Activated CD4-positive, CD25-positive, alpha-beta regulatory T cell treated with anti-CD3 and anti-CD28 coated beads, Interleukin-2, amount 50 U/mL, for 72 hours (primary cell): ENCODE results near the gene RABGAP1.

Experiments
- DNase-seq: peaks from one replicate; pipeline ENCODE4 v3.0.0; 2021

RABGAP1 gene

GRCh38 chr9:123016631-123017030, 75.8 kb downstream of the RABGAP1 start:
- no peak for DNase-seq

- DNase-seq: no peak
Measured at GRCh38 chr9:123020796-123021195, 80.0 kb downstream of the RABGAP1 start.

GRCh38 chr9:123026425-123026824, 85.6 kb downstream of the RABGAP1 start:
- no peak for DNase-seq

- DNase-seq: no peak
Measured at GRCh38 chr9:123027517-123027916, 86.7 kb downstream of the RABGAP1 start.

- no peak for DNase-seq
Measured at GRCh38 chr9:123028136-123028535, 87.3 kb downstream of the RABGAP1 start.

GRCh38 chr9:123028973-123029372, 88.2 kb downstream of the RABGAP1 start:
- DNase-seq: no peak

- no peak for DNase-seq
Measured at GRCh38 chr9:123031963-123032362, 91.1 kb downstream of the RABGAP1 start.

GRCh38 chr9:123033352-123033751, 92.5 kb downstream of the RABGAP1 start, which contains the start of gene GPR21:
TSS of gene GPR21 (plus strand) at chr9:123033667. CDS start at chr9:123034567, 900 bp downstream.
- no peak for DNase-seq

GRCh38 chr9:123033864-123034601, 93.2 kb downstream of the RABGAP1 start:
- no peak for DNase-seq

- DNase-seq: no peak
Measured at GRCh38 chr9:123034881-123035510, 94.2 kb downstream of the RABGAP1 start.

- no peak for DNase-seq
Measured at GRCh38 chr9:123035791-123036190, 95.0 kb downstream of the RABGAP1 start.

- no peak for DNase-seq
Measured at GRCh38 chr9:123036893-123037545, 96.2 kb downstream of the RABGAP1 start.

- no peak for DNase-seq
Measured at GRCh38 chr9:123039617-123040219, 98.9 kb downstream of the RABGAP1 start.

- DNase-seq: no peak
Measured at GRCh38 chr9:123040801-123041200, 100.0 kb downstream of the RABGAP1 start.

GRCh38 chr9:123041489-123041888, 100.7 kb downstream of the RABGAP1 start:
- no peak for DNase-seq

GRCh38 chr9:123043081-123043939, 102.5 kb downstream of the RABGAP1 start:
- no peak for DNase-seq

GRCh38 chr9:123044586-123044985, 103.8 kb downstream of the RABGAP1 start:
- DNase-seq: no peak

- no peak for DNase-seq
Measured at GRCh38 chr9:123046406-123047195, 105.8 kb downstream of the RABGAP1 start.

- no peak for DNase-seq
Measured at GRCh38 chr9:123048748-123049147, 107.9 kb downstream of the RABGAP1 start.

- DNase-seq: no peak
Measured at GRCh38 chr9:123049589-123050222, 108.9 kb downstream of the RABGAP1 start.

GRCh38 chr9:123053046-123053445, 112.2 kb downstream of the RABGAP1 start:
- no peak for DNase-seq
